DMS53 (cell line): Measurements from ENCODE around the gene POLD2.

ENCODE experiments used
- DNase-seq: peaks from one replicate; lab custom pipeline; 2025; lab: John Stamatoyannopoulos, UW

POLD2 gene

DNA sequence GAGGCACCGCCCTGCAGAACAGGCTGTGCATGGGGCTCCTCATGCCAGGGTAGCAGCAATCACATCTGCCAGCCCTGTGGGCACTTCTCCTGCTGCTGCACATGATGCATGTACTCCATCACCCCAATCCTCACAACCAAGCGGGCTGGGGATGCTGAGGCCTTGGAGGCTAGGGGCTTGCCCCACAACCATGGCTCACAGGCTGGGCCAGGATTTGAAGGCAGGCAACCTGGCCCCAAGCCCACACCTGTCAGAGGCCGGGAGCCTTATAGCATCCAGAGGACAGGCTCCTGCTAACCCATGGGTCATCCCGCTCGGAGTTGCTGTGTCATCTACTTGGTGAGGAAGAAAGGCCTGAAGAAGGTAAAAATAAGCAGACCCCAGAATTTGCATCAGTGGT lies 43.2 kb downstream of the POLD2 start:
- DNase-seq, result no peak

DNA sequence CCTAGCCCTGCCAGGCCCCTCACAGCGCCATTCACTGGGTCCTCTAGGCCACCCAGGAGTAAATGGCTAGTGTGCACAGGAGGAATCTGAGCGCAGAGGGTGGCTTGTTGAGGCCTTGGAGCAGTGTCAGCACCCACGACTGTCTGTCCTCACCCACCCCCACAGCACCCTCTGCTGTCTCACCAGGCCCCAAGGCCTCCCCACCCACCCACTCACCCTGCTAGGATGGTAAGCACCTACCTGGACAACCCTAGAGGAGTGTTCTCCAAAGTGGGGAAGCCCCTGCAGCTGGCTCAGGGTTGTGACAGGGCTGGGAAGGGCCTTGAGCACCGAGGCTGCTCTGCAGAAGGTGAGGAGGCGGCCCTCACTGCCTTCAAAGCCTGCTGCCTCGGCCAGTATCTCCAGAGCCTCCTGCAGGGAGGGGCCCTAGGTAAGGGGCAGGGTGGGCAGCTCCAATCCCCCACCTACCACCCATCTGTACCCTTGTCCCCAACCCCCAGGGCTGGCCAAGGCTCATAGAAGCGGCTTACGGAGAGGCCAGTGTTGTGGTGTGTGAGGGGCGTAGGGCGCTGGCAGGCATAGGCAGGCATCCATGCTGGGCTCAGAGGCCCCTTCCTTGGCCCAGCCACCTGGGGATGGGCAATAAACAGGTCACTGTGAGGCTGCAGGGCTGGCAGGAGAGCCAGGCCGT lies 43.9 kb downstream of the POLD2 start:
- DNase-seq, result no peak

DNA sequence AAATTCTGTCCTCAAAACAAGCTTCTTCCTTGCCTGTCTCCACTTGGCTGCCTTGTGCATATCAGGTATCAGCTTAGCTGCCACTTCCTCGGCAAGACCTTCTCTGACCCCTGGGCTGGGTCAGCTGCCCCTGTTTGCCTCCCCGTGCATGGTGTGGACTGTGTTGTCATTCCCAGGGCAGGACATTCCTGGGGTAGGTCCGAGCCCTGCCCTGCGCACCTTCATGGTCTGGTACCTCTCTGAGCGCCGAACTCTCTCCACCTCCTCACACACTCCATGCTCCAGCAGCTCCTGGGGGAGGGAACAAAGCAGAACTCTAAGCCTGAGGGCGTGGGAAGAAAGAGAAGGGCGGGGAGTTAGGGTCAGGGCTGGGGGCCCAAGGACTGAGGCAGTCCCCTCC lies 44.8 kb downstream of the POLD2 start:
- no peak for DNase-seq

DNA sequence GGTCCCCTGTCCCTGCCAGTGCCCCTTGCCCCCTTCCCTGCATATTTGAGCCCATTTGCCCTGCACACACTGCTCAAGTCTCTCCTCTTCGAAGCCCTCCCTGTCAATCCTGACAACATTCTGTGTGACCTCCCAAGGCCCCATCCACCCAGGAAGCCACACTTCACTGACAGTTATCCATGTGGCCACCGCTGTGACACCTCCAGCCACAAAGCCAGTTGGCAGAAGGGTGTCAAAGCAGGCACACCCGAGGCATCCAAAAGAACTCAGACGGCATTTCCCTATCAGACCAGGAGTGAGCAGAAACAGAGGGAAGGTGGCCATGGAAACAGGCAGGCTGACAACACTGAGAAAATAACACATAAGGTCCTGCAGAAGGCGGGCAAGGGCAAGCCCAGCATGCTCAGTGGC lies 45.7 kb downstream of the POLD2 start:
- no peak for DNase-seq

DNA sequence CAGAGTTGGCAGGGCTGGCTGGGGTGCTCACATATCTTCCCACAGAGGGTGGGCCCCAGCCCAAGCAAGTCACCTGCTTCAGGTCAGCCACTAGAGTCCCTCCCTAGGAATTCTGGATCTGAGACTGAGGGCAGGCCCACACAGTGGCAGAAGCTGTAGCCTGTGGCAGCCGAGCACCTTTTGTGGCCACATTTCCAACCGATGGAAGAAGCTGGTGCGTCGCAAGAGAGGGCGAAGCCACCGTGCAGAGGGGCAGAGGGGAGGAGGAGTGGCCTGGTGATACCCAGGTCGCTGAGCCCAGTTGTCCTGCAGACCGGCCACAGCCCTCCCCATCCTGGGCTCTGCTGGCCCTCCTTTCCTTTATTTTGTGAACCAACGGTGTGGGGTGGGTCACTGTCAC lies 46.3 kb downstream of the POLD2 start:
- no peak for DNase-seq

DNA sequence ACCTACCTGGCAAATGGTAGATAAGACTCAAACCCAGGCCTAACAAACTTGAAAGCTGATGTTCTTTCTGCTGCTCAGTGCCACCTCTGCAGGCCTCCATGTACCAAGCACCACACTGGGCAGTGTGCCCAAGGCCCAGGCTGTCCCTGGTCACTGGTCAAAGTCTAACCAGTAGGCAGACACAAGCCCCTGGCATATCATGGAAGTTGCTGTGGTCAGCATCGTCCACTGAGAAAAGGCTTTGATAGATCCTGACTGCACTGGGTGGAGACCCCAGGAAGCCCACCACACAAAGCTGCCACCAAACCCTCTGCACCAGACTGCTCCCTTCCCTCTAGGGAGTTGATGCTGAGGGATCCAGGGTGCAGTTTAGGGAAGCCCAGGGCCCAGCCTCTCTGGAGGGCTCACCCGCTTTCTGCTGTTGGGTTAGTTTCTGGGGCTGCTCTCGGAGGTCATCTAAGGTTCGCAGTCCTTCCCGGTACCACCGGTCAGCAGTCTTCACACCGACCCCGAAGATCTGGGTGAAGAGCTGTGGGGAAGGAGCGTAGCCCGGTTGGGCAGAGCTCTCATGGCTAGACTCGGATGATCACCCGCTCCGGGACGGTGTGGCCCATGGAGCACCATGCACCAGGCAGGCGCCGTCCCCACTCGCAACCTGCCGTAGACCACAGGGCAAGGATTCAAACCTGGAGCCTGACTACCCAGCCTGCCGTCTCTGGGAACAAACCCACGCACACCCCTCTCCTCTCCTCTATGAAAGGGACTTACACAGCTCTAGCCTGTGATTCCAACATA lies 47.0 kb downstream of the POLD2 start:
- no peak for DNase-seq

DNA sequence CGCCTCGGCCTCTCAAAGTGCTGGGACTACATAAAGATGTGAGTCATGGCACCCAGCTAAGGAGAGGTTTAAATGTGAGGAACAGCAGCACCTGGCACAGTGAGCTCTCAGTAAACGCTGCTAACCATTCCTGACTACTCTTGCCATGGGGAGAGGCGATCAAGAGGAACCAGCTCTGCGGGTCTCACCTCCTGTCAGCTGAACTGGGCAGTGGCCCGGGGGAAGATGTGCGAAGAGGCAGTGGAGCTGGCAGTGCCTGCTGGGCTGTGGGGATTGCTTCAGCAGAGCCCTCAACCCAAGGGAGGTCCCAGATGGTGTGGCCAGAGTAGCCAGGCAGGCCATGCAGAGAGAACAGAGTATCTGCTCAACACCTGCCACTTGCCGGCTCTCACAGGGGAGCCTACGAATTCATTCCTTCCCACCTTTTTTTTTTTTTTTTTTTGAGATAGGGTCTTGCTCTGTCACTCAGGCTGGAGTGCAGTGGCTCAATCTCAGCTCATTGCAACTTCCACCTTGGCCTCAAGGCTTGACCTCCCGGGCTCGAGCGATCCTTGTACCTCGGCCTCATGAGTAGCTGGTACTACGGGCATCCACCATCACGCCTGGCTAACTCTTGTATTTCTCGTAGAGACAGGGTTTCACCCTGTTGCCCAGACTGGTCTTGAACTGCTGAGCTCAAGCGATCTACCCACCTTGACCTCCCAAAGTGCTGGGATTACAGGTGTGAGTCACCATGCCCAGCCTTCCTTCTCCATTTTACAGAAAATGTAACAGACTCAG lies 47.9 kb downstream of the POLD2 start:
- DNase-seq, result peak; percentile 24

DNA sequence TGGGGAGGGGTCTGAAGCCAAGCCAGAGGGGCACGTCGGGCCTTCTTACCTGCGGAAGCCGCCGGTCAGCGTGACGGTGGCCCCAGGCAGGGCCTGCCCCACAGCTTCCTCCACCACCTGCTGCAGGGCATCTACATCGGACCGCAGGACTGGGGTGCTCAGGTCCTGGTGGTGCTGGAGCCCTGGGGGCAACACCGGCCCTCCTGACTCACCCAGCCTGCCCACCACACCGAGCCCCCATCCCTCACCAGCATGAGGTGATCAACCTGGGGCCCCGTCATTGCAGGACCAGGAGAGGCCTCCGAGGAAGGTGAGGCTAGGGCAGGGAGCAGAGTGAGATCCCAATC lies 49.0 kb downstream of the POLD2 start:
- no peak for DNase-seq

DNA sequence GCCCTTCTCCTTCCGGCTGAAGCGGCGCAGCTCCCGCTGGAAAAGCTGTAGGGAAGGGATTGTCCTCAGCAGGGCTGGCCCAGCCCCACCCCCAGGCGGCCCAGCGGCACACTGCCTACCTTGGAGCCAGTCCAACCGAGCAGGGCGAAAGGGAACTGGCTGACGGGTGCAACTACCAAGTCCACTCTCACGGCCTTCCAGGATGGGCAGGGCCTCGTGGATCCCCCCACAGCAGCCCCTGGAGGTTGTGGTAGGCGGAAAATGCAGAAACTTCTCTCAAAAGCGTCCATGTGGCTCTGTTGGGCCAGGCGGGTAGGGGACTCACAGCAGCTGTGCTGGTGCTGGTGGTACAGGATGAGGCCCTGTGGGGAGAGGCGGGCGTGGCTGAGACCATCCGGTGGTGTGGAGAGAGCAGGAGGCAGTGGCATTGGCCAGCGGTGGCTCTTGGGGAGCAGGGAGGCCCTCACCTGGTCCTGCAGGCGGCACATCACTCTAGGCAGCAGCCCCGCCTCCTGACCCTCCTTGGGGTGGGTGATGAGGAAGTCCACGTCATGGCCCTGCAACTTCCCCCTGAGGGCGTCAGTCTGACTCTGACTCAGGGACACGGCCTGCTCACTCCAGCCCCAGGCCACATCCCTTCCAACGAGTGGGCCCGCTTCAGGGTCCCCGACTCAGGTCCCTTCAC lies 49.5 kb downstream of the POLD2 start:
- no peak for DNase-seq

DNA sequence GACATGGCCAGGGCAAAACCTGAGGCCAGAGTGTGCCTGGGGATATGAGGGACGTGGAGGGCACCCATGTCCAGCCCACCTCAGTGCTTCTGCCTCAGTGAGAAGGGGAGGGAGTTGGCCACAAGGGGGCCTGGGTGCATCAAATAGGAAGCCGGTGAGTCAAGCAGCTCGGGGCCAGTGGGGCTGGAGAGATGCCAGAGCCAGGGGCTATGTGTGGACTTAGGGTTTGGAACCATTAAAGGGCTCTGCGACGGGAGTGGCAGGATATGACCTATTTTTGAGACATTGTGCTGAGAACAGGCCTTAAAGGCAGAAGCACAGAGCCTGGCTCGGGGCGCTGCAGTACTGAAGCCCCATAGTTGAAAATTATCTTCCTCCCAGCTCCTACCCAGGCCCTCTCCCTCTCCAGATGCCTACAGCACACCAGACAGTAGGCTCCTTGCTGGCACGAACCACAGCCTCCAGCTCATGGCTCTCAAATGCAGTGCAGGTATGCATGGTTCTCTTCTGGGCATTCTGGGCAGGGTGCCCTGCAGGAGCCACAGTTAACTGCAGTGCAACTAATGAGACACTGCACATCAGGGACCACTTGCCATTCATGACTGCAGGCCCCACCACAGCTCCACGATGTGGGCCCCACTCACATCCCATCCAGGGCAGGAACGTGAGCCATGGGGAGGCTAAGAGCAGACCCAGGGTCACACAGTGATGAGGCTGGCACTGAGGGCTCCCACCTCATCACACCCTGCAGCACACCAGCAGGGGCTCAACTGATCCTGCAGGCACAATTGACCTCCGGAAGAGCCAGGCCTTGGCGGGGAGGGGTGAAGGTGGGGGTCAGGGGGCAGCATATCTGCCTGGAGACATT lies 50.8 kb downstream of the POLD2 start:
- peak; percentile 72 for DNase-seq

DNA sequence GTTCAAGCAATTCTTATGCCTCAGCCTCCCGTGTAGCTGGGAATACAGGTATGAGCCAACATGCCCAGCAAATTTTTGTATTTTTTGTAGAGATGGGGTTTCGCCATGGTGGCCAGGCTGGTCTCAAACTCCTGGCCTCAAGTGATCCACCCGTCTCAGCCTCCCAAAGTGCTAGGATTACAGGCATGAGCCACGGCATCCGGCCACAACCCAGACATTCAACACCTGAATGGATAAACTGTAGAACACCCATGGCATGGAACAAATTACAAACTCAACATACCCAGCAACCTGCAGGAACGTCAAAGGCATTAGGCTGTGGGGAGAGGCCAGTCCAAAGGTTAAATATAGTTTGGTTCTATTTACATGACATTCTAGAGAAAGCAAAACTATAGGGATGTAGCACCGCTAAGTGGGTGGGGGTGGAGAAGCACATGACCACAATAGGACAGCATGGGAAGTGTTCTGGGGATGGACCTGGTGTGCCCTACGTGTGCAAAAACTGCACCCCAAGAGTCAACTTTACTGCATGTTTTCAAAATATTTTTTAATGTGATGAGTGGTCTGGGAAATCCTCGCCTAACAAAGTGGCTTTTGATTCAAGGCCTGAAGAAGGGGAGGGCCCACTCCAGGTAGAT lies 51.5 kb downstream of the POLD2 start:
- peak; percentile 44 for DNase-seq

DNA sequence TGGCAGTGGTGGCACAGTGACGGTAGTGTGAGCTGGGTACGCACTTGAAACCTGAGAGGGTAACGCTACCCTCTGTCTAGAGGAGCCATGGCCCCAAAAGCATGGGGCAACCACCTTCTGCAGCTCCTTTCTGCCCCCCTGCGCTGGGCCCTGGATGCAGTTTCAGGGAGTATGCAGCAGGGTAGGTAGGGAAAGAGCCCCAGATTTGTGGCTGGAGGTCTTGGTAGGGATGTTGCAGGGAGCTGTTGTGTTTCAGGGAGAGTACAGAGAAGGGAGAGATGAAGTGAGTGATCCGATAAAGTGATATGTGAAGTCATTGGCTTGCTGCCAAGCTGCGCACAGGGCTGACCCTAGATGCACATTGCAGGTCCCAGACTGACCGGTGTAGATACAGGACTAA lies 55.3 kb downstream of the POLD2 start:
- peak; percentile 72 for DNase-seq

DNA sequence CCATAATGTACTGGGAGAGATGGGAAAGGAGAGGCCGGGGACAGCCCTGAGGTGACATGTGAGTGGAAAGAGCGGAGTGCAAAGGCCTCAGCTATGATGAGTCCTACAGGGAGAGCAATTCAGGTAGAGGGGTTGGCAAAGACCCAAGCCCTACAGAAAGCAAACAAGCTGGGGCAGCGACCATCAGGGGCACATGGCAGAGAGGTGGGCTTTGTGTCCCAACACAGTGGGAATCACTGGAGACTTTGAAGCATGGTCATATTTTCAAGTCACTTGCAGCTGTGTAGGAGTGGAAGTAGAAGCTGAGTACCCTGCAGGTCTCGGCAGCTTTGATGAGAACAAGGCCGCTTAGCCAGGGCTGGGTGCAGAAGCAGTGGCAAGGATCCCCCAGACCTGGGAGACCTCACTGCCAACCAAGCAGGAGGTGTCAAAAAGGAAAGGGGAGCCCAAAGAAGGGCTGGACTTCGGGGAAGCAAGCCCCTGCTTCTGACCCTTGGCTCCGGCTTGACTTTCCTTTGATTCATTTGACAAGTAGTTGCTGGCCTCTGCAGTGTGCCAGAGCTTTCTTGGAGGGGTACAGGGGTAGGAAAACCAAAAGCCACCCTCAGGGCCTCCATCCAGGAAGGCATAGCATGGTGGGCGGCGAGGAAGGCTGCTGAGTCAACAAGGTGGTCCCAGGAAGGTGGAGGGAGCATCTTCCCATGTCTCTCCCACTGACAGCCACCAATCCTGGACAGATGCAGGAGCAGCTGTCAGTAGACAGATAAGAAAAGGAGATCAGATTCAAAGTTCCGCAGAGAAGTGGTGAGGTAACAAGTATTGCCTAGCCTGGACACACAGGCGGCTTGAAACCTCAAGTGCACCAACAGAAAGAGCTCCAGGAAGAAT lies 56.0 kb downstream of the POLD2 start:
- DNase-seq, result peak; percentile 45

DNA sequence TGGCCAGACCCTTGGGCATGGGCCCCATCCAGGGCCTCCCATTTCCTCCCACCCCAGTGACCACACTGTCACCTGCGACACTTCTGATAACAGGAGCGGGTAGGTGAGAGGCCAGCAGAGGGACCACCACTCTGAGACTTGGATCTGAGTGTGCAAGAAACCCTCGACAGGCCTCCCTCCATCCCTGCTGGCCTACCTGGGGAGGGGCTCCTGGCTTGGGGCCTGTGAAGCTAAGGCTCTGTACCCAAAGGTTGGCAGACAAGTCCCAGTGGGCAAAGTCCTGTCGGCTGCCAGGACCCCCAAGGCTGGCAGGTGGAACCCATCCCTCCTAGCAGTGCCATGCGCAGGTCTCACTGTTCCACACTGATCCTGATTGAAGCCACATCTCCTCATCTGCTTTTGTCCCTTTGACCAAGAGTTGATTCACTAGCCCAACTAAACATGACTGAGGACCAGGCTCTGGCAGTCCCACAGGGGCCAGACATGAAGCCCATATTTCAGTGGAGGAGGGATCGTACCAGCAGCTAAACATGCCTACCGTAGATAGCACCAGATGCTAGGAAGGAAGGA lies 56.8 kb downstream of the POLD2 start:
- DNase-seq, result no peak

DNA sequence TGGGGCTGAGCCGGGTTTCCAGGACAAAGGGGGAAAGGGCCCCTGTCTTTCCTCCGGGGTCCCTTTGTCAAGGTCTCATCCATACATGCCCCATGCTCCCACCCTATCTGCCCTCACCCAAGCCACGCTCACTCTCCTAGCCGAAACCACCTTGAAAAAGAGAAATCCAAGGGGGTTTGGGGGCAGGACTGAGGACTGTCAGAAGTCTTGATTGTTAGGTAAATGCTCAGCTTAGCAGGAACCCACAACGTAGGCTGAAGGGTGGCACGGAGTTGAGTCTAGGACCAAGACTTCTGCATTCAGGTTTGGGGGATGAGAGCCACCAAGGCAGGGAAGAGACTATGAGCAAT lies 57.3 kb downstream of the POLD2 start:
- no peak for DNase-seq

DNA sequence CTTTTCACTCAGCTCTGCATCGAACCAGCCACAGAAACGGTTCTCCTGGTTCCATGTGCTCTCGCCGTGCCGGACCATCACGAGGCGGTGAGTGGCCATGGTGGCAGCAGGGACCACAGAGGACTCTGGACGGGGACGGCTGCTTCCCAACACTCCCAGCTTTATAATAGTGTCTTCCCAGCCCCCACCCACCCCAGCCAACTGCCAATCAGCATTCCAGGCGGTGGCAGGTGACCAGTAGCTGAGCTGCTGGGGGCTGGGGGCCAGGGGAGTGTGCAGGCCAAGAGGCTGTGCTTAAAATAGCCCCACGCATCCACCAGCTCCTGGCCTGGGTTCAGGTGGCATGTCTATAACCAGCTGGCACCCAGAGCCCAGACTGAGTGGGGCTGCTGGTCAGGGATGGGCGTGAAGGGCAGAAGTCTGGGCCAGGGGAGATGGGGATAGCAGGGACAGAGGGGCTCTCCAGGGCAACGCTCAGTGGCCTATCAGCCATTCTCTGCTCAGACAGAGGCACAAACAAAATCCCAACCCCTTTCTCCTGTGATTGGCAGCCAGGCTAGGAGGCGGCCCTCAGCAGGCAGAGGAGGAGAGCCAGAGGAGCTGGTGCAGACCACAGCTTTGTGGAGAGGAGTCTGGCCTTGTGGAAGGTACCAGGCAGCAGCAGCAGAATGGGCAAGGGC lies 57.8 kb downstream of the POLD2 start, which contains the start of gene PGAM2:
Gene PGAM2 (minus strand): TSS at position 137 of the 680 bp plus-strand sequence. CDS start 38 bp downstream, at position 99.
- no peak for DNase-seq

DNA sequence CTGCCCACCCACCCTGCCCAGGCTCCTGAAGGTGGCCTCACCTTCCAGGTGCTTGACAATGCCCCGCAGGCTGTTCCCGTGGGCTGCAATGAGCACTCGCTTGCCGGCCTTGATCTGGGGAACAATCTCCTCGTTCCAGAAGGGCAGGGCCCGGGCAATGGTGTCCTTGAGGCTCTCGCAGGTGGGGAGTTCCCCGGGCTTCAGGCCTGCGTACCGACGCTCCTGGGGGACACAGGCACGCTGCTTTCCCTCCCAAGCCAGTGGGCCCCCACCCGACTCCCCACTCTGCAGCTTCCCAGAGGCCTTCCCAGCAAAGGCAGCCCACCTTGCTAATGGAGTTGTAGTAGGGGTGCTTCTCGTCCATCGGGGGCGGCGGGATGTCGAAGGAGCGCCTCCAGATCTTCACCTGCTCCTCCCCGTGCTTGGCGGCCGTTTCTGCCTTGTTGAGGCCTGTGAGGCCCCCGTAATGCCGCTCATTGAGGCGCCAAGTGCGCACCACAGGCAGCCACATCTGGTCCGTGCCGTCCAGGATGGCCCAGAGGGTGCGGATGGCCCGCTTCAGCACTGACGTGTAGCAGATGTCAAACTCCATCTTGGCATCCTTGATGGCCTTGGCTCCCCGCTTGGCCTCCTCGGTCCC lies 58.4 kb downstream of the POLD2 start:
- DNase-seq, result no peak
